KOPT-K1 (cell line): ENCODE data around the gene CCIN.

ENCODE experiments used
- H3K27ac ChIP-seq: fragments of 200-600 bp; sonication (generic); 2 replicates; pipeline ENCODE4 v1.5.1; 2016; ENCODE audit warnings: antibody characterized with exemption, mild to moderate bottlenecking, low read depth, low read length; ENCODE audit not compliant: poor library complexity, severe bottlenecking
- H3K36me3 ChIP-seq: fragments of 200-600 bp; sonication (generic); 2 replicates; pipeline ENCODE4 v1.5.1; 2017; ENCODE audit warnings: antibody characterized with exemption, mild to moderate bottlenecking, low read length, moderate library complexity; ENCODE audit not compliant: insufficient read depth
- H3K9me3 ChIP-seq: fragments of 200-600 bp; sonication (generic); 2 replicates; pipeline ENCODE4 v1.5.1; 2017; ENCODE audit warnings: antibody characterized with exemption, low read length, mild to moderate bottlenecking; ENCODE audit not compliant: insufficient read depth, poor library complexity, severe bottlenecking

Gene CCIN

GRCh38 chr9:36136272-36136893 is 32.8 kb upstream of the CCIN start, which contains the start of gene GLIPR2:
TSS of gene GLIPR2 (plus strand) at chr9:36136733. CDS start at chr9:36136779, 46 bp downstream.
- H3K27ac ChIP-seq: peak within 1 kb of the TSS; percentile 35
- H3K9me3 ChIP-seq: no peaks in the 10 kb centered on the region
- H3K36me3 ChIP-seq: no peaks in the 10 kb centered on the region

DNA sequence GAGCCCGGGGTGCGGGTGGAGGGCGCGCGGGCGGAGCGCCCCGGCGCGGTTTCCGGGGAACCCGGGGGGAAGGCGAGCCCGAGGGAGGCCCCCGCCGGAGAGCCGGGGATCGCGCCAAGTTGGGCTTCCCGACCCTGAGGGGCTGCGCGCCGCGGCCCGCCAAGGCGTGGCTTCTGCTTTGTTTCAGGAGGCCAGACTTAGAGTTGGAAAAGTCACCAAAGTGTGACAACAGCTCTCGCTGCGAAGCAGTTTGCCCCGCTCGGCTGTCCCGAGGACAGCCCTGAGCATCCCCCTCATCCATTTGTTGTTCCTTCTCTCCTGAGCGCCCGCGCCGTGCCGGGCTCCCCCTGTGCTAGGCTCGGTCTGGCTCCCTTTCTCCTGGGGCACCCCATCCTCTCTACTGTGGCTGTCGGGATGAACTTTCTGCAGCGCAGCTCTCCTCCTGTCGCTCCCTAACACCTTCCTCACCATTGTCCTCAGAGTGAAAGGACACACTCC is 32.2 kb upstream of the CCIN start:
- peak overlapping the region; percentile 35 for H3K27ac ChIP-seq
- no peaks in the 10 kb centered on the region for H3K36me3 ChIP-seq
- no peaks in the 10 kb centered on the region for H3K9me3 ChIP-seq

DNA sequence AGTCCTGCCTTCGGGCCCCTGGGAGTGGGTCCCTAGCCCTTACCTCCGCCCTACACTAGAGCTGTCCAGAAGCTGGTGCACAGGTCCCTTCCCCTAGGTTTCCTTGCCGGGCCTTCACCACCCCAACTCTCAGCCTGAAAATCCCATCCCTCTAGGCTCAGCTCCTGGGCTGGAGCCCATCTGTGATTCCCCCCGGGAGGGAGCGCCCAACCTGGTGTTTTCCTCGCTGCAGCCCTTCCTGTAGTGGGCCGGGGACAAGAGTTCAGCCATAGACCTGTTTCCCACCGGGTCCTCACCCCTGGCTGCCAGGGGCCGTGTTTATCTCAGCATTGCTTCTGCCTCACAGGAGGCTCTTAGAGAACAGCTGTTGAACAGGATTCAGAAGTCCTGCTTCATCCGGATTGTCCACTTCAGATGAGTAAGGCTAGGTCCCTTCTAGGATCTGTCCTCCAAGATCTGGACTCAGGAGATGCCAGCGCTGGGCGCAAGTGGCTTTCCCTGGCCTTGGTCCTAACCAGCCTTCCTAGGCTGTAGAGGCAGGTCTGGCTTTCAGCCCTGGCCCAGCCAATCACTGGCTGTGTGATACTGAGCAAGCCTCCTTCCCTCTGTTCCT is 31.7 kb upstream of the CCIN start:
- H3K27ac ChIP-seq: no peak overlapping the region
- no peaks in the 10 kb centered on the region for H3K9me3 ChIP-seq
- H3K36me3 ChIP-seq: no peaks in the 10 kb centered on the region

- no peak overlapping the region for H3K27ac ChIP-seq
- H3K9me3 ChIP-seq: no peaks in the 10 kb centered on the region
- H3K36me3 ChIP-seq: no peaks in the 10 kb centered on the region
Measured at GRCh38 chr9:36138496-36138895, 30.7 kb upstream of the CCIN start.

DNA sequence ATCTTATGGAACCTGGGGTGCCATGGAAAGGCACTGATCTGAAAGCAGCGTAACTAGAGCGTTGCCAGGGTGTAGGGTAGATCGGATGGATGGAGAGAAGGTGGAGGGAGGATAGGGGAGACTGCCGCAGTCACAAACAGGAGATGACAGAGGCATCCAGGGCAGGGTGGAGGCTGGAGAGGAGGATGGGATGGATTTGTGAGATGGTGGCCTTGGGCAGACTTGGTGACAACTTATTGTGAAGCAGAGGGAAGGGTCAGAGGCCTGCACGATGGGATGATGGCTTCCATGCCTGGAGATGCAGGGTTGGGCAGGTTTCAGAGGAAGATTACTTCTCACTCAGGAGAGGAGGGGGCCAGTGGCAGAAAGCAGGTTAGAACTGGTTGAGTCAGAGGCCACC is 30.3 kb upstream of the CCIN start:
- no peaks in the 10 kb centered on the region for H3K9me3 ChIP-seq
- no peak overlapping the region for H3K27ac ChIP-seq
- no peaks in the 10 kb centered on the region for H3K36me3 ChIP-seq

- no peaks in the 10 kb centered on the region for H3K9me3 ChIP-seq
- peak overlapping the region; percentile 14 for H3K27ac ChIP-seq
- H3K36me3 ChIP-seq: no peaks in the 10 kb centered on the region
Measured at GRCh38 chr9:36140086-36141084, 28.8 kb upstream of the CCIN start.

- Histone ChIP-seq H3K27ac (no peak overlapping the region), H3K9me3 (no peaks in the 10 kb centered on the region), H3K36me3 (no peaks in the 10 kb centered on the region)
Measured at GRCh38 chr9:36141288-36141687, 27.9 kb upstream of the CCIN start.

DNA sequence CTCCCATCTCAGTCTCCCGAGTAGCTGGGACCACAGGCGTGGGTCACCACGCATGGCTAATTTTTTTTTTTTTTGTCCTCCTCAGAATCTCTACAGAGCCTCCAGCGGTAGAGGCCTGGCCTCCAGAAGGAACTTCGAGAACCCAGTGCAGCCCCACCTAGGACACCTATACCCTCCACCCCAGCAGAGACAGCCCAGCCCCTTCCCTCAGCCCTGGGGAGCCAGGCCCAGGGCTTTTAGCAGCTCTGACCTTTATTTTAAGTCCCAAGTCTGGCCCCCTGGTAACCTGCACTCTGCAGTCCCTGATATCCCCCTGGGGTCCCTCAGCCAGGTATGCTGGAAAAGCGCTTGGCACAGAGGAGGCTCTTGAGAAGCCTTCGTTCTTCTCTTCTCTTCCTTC is 27.4 kb upstream of the CCIN start:
- Histone ChIP-seq H3K27ac (no peak overlapping the region), H3K36me3 (no peaks in the 10 kb centered on the region), H3K9me3 (no peaks in the 10 kb centered on the region)

GRCh38 chr9:36142510-36143244 is 26.5 kb upstream of the CCIN start:
- H3K9me3 ChIP-seq: no peaks in the 10 kb centered on the region
- no peaks in the 10 kb centered on the region for H3K36me3 ChIP-seq
- H3K27ac ChIP-seq: peak overlapping the region; percentile 21

GRCh38 chr9:36143245-36143641 is 25.9 kb upstream of the CCIN start:
- Histone ChIP-seq H3K27ac (peak overlapping the region; percentile 21), H3K9me3 (no peaks in the 10 kb centered on the region), H3K36me3 (no peaks in the 10 kb centered on the region)

- Histone ChIP-seq H3K9me3 (no peaks in the 10 kb centered on the region), H3K27ac (no peak overlapping the region), H3K36me3 (no peaks in the 10 kb centered on the region)
Measured at GRCh38 chr9:36144309-36145232, 24.6 kb upstream of the CCIN start.

DNA sequence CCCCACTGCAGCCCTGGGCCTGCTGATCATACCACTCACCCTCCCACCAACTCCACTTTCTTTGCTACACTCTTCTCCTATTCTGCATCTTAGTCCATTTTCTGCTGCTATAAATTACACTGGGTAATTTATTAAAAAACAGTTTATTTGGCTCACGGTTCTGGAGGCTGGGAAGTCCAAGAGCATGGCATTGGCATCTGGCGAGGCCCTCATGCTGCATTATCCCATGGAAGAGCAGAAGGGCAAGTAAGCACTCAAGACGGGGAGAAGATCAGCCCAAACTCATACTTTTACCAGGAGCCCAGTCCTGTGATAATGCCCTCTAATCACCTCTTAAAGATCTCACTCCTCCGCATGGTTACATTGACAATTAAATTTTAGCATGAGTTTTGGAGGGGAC is 23.2 kb upstream of the CCIN start:
- Histone ChIP-seq H3K36me3 (no peaks in the 10 kb centered on the region), H3K27ac (no peak overlapping the region), H3K9me3 (no peaks in the 10 kb centered on the region)

- no peak overlapping the region for H3K27ac ChIP-seq
Measured at GRCh38 chr9:36146651-36147050, 22.5 kb upstream of the CCIN start.

More at GRCh38 chr9:36146651-36147050, 22.5 kb upstream of the CCIN start:
- H3K9me3 ChIP-seq: no peaks in the 10 kb centered on the region
- no peaks in the 10 kb centered on the region for H3K36me3 ChIP-seq
